SK-N-MC (cell line): ENCODE results near the gene HMG20B.

Experiments used
- EZH2 ChIP-seq: fragments of 200-600 bp; sonication (generic); IDR thresholded peaks from one replicate; pipeline ENCODE4 v1.6.1; 2017; ENCODE audit warnings: antibody characterized with exemption
- FOXP2 ChIP-seq: optimal IDR thresholded peaks from 2 replicates; pipeline ENCODE3; 2011; ENCODE audit warnings: mild to moderate bottlenecking, moderate library complexity; ENCODE audit not compliant: insufficient read depth; ENCODE audit errors: extremely low read length, control extremely low read depth
- POLR2AphosphoS5 ChIP-seq: IDR thresholded peaks from 2 replicates; pipeline ENCODE4 v1.6.1; 2012; ENCODE audit warnings: mild to moderate bottlenecking, low read depth, low read length, borderline replicate concordance

DNA sequence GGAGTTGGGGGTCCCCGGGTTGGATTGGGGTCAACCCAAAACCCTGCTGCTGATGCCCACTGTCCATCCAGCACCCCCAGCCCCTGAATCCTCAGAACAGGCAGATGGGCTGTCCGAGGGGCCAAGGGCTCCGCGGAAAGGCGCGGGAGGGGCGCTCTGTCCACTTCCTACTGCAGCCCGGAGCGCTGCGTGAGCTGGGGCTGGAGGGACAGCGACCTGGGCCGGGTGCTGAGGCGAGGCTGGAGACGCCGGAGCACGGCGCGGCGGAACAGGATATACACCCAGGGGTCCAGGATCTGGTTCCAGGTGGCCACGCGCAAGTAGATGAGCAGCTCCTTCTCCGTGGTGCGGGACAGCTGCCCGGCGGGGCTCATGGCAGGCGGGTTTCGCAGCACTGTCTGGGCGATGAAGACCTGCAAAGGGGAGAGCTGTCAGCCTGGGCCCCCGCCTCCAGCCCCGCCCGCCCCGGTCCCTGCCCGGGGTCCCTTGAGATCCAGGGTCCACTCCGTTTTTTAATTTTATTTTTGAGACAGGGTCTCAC is 22.8 kb downstream of the HMG20B start:
- no peak for TF ChIP-seq POLR2AphosphoS5
- no peak for TF ChIP-seq FOXP2
- no peak for TF ChIP-seq EZH2
